NCI-H510A (cell line): ENCODE data around the gene CPA5.

Experiments used
- DNase-seq: peaks from one replicate; lab custom pipeline; 2025; lab: John Stamatoyannopoulos, UW

Gene CPA5

DNA sequence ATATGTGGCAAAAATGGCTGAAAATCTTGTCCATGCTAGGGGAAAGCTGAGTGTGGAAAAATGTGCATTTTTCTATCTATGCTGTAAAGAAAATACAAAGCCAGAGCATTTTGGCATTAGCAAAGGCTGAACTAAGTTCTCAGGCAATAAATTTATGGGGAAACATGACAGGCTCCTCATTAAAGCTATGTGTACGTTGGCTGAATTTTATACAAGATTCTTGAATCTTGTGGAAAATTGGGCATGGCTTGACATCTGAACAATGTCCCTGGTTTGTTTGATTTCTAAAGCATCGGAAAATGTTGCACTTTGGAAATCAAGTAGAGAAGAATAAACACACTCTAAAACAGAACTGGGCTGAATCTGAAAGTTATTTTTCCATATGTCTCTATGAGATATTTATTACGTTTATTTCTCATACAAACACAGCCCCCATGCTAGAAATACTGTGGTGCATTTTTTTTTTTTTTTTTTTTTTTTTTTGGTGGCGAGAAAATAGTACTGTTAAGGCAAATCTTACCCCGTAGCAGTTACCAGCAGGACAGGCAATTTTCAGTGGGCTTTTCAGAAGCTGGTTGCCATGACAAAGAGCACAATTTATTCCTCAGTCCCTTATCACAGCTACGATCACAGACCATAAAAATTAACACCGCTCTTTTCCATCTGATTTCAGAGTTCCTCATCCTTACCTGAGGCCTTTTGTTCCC lies 52.6 kb downstream of the CPA5 start:
- DNase-seq, result no peak

DNA sequence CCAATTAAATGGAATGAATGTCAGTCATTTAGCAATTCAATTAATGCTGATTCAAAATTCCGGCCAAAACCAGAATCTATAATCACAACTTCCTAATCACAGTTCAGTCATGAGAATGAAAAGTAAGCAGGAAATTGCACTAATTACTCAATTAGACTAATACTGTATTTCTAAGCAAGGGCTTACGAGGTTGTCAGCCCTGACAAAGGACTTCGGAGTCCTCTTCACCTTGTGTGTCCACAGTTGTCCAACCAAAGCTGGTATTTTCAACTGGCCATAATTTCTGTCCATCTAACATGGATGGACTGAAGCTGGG lies 53.1 kb downstream of the CPA5 start:
- DNase-seq, result no peak

DNA sequence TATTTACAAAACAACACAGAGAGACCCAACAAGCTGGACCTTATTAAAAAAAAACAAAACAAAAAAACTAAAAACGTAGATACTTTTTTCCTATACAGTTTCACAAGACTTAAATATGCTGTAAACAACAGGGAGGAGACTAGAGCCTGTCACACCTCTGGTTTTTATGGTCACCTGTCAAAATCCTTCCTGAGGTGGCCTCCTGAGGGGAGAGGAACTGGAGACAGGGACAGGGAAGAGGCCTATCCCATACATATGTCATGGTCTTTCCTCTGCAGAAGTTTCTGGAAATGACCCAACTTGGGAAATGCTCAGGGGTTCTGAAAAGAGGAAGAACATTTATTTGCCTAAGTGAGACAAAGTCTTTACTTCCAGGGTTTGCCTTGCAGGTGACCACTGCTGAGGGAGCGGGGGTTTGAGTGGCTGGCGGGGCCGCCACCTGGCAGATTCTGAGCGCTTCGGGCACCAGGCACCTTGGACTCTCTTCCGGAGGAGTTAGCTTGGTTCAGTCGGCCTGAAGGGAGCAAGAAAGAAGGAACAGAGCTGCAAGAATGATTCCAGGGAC lies 54.0 kb downstream of the CPA5 start:
- no peak for DNase-seq

DNA sequence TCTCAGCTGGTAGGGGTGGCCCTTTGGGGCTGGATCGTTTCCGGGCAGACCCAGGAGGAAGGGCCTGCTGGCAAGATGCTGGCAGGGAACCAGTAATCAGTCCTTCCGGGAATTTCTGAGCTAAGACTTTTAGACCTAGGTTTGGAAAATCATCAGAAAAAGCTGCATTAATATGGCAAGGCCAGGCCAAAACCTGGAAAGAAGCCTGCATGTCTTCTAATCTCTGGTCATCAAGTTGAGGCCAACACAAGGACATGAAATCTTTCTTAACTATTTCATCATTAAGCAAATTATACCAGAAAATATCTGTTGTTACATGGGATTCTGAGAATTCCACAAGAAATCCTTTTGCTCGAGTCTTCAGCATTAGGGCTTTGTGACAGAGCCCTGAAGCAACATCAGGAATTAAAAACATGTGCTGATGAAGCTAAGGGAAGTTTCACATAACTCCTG lies 55.5 kb downstream of the CPA5 start:
- no peak for DNase-seq

DNA sequence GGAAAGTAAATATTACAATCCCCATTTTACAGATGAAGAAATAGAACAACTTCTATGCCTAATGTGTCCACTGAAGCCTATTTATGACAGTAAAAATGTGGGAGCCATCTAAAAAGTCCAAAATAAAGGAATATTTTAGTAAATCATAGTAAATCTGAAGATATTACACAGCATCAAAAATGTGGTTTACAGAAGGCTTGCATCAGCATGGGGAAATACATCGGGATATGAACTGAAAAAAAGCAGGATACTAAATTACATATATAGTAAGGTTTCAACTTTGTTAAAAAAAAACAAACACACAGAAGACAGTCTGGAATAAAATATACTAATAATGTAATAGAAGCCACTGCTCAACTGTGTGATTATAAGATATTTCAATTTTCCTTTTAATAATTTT lies 56.5 kb downstream of the CPA5 start:
- no peak for DNase-seq

DNA sequence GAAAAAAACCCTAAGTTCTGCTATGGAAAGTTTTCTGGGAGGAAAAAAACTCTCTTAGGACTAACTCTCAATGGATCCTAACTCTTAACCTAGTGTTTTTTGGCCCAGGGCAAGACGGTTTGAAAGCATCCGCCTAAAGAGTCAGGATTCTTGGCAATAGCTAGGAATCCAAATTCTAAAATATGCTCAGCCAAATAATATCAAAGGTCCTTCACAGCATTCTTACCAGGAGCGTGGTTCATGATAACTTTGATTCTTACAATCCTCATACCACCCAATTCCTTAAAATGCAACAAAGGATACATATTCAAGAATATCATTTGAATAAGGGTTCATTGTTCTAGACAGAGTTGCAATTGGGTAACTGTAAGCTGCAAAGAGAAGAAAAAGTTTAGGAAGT lies 57.0 kb downstream of the CPA5 start:
- no peak for DNase-seq

DNA sequence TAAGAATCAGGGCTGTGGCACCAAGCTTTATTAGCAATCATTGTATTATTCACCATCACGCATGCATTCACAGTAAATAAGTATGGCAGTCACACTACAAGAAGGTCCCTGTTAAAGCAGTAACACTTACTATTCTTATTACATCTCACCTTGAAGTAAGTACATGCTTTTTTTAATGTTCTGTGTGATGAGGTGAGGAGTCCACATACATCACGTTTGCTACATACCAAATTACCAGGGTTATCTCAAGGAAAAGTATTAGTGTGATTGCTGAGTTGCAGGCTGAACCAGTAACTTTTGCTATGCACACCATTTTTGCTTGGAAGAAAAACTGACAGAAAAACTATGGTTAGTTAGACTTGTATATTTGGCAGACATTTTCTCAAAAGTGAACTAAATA lies 60.4 kb downstream of the CPA5 start:
- no peak for DNase-seq

DNA sequence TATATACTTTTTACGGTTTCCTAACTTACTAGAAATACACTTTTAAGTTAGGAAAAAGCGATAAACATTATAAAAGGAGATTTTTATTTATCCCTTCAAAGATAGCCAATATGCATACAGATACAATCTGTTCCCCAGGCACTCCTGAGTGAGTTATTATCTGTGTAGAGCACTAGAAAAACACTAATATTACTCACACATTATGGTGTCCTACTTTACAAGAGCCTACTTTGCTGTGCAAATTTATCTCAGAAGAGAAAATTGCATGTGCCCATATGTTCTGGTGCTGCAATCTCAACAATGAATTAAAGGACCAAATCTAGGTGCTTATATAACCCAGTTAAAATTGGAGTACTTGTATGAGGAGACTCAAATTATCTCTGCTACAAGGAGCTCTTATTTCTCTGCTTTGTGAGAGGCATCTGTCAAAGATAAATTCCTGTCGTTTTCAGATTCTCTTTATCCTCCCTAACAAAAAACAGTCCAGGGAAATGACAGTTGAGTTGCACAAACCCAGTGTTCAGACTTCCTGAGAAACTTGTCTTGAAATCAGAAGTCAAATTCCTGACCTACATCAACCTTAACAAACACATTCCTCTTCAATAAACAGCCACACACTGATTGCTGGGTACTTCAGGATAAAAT lies 64.6 kb downstream of the CPA5 start:
- no peak for DNase-seq

DNA sequence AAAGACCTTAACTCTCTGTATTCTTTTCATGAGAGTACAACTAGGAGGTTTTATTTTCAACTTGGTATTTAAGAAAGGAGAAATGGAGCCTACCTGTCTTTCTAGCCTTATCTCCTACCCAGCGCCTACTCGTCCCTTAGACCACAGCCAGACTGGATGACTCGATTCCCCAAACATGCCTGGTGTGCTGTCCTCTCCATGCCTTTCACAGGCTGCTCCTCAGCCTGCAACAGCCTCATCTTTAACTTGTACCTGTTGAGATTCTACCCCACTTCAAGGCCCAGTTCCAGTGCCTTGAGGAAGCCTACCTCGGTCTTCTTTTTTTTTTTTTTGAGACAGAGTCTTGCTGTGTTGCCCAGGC lies 65.1 kb downstream of the CPA5 start:
- DNase-seq, result no peak

DNA sequence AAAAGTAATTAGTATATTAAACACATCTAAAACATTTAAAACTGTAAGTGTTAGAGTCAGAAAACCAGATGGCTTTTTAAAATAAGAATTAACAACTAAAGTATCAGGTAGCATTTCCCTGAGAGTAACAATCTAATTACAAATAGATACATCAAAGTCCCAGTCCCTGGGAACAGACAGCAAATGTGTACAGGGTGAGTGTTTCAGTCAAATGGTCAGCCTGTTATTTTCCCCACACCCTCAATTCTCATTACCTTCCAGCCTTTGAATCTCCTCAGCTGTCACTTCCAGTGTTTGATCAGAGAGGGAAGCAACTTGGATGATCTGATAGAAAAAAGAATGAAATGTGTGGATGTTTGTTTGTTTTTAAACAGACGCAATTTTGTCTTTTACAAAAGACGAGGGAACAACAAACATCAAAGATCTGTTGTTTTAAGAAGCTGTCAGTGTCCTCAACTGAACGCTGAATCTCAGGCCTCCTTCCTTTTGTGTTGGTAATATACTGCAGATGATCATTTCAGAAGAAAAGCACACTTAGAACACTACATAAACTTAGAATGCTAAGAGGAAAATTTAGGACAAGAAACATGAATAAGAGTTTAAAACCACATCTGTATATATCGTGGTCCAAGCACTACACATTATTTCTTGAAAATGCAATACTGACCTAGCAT lies 66.4 kb downstream of the CPA5 start:
- no peak for DNase-seq

DNA sequence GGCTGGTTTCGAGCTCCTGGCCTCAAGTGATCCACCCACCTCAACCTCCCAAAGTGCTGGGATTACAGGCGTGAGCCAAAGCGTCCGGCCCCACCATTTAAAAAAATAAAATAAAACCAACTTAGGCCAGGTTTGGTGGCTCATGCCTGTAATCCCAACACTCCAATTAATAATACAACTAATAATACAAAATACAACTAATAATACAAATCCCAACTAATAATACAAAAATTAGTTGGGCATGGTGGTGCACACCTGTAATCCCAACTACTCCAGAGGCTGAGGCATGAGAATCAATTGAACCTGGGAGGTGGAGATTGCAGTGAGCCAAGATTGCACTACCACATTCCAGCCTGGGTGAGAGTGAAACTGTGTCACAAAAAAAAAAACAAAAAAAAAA lies 68.6 kb downstream of the CPA5 start:
- no peak for DNase-seq

DNA sequence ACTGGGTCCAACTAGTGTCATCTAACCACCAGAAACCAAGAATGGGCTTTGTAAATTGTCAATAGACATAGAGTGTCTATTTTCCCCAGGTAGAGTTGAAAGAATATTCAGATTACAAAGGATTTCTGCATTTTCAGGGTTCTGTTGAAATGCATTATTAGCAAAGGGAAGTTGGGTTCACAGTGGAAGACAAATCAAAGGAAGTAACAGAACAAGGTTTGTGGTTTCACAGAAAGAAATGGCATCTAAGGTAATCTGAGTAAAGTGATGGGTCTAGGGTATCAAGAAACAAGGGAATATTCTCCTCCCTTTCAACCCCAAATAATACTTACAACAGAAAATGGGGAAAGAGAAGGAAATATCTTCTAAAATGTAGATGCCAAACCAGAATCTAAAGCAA lies 70.4 kb downstream of the CPA5 start:
- no peak for DNase-seq

DNA sequence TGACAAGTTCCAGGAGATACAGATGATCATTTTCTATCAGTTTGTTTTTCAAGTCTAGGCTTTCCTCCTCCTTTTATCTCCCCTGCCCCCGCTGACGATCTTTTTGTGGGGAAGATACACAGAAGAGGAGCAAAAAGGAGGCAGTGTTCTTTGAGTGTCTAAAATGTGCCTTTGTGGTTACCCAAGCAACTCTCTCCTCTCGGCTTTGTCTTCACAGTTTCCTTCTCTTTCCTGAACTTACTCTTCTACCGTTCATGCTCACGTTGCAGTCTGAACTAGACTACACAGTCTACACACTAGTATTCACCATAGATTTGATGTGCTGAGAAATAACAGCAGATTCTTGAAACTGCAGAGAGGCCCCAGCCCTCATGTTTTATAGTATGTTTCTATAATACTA lies 72.6 kb downstream of the CPA5 start:
- DNase-seq, result no peak

DNA sequence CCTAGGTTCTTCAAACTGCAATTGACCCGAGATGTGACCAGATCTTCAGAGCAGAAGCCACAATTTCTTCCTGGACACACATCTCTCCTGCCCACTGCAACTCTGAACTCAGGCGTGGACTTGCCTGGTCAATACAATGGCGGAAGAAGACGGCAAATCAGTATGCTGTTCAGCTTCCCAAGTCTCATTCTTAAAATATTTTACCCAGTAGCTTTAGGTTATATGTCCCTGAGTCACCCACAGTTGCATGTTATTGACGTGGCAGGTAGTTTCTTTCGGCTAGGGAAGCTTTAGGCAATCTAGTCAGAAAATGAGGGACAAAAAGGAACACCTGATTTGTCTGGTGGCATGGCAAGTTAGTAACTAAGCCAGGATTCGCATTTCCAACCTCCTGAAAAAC lies 73.7 kb downstream of the CPA5 start:
- no peak for DNase-seq
